Osteoblast (primary cell): ENCODE data around the gene HBA2. TPM values are rescaled to one million over a fixed set of nuclear protein-coding genes. Genes with fewer than 3 reads are reported as not detected.

Source experiments
- DNase-seq: peaks from one replicate; pipeline ENCODE4 v3.0.0; 2011; ENCODE audit warnings: low spot score, mixed read lengths; ENCODE audit not compliant: insufficient read length; ENCODE audit errors: missing footprints
- H2AFZ ChIP-seq: 2 replicates; pipeline ENCODE4 v1.6.0; 2011; ENCODE audit warnings: mild to moderate bottlenecking, low read length
- H3K27ac ChIP-seq: 2 replicates; pipeline ENCODE4 v1.5.1; 2011; ENCODE audit warnings: mild to moderate bottlenecking, low read depth, low read length, moderate library complexity
- H3K27me3 ChIP-seq: 2 replicates; pipeline ENCODE4 v1.6.0; 2012; ENCODE audit warnings: mild to moderate bottlenecking, control low read depth, inconsistent platforms, low read length, moderate library complexity; ENCODE audit not compliant: insufficient read depth
- H3K36me3 ChIP-seq: 2 replicates; pipeline ENCODE4 v1.5.1; 2011; ENCODE audit warnings: mild to moderate bottlenecking, low read length, control low read depth, moderate library complexity; ENCODE audit not compliant: insufficient read depth
- H3K4me1 ChIP-seq: 2 replicates; pipeline ENCODE4 v1.5.1; 2011; ENCODE audit warnings: mild to moderate bottlenecking, low read length, control low read depth, moderate library complexity; ENCODE audit not compliant: insufficient read depth
- H3K4me2 ChIP-seq: 2 replicates; pipeline ENCODE4 v1.6.0; 2011; ENCODE audit warnings: mild to moderate bottlenecking, low read length; ENCODE audit not compliant: insufficient read depth
- H3K4me3 ChIP-seq: fragments of 200-600 bp; sonication (generic); 3 replicates; pipeline ENCODE4 v1.5.1; 2012; ENCODE audit warnings: mild to moderate bottlenecking, low read length, inconsistent platforms; ENCODE audit not compliant: insufficient read depth
- H3K79me2 ChIP-seq: 2 replicates; pipeline ENCODE4 v1.6.0; 2012; ENCODE audit warnings: mild to moderate bottlenecking, low read length, control low read depth, inconsistent platforms; ENCODE audit not compliant: insufficient read depth
- H3K9me3 ChIP-seq: 2 replicates; pipeline ENCODE4 v1.5.1; 2011; ENCODE audit warnings: low read depth, low read length, control low read depth
- H4K20me1 ChIP-seq: 2 replicates; pipeline ENCODE4 v1.6.0; 2012; ENCODE audit warnings: mild to moderate bottlenecking, low read length, control low read depth; ENCODE audit not compliant: insufficient read depth
- CTCF ChIP-seq: IDR thresholded peaks from 2 replicates; pipeline ENCODE4 v1.5.1; 2011; ENCODE audit warnings: mild to moderate bottlenecking, low read depth, low read length, moderate library complexity; ENCODE audit errors: extremely low read depth
- total RNA-seq: library from RNA; depleted of rRNA; stranded (reverse); fragments of >200 nt; gene quantifications from 2 replicates; pipeline ENCODE4 v1.2.3, GENCODE V29; 2012

HBA2 gene
- total RNA-seq, 1 donor: not detected

DNA sequence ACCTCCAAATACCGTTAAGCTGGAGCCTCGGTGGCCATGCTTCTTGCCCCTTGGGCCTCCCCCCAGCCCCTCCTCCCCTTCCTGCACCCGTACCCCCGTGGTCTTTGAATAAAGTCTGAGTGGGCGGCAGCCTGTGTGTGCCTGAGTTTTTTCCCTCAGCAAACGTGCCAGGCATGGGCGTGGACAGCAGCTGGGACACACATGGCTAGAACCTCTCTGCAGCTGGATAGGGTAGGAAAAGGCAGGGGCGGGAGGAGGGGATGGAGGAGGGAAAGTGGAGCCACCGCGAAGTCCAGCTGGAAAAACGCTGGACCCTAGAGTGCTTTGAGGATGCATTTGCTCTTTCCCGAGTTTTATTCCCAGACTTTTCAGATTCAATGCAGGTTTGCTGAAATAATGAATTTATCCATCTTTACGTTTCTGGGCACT is 4.7 kb downstream of the HBA2 start:
- H3K36me3 ChIP-seq: no peaks in the 10 kb centered on the region
- DNase-seq: peak; percentile 91
- no peak overlapping the region for H3K4me3 ChIP-seq

GRCh38 chr16:177981-178667 is 5.4 kb downstream of the HBA2 start:
- peak; percentile 86 for DNase-seq
- Histone ChIP-seq H3K4me3 (no peak overlapping the region), H3K36me3 (no peaks in the 10 kb centered on the region), H3K4me1 (peaks cover 8% of the 10 kb centered on the region), H3K4me2 (no peak overlapping the region), H3K79me2 (no peaks in the 10 kb centered on the region), H3K9me3 (no peaks in the 10 kb centered on the region), H3K27ac (no peak overlapping the region), H3K27me3 (peaks cover 42% of the 10 kb centered on the region), H4K20me1 (peaks cover 7% of the 10 kb centered on the region), H2AFZ (no peak overlapping the region)
- TF ChIP-seq CTCF: no peak

More for the DNA sequence above, 4.7 kb downstream of the HBA2 start:
- H2AFZ ChIP-seq: no peak overlapping the region
- no peaks in the 10 kb centered on the region for H3K79me2 ChIP-seq
- H3K9me3 ChIP-seq: no peaks in the 10 kb centered on the region
- peaks cover 8% of the 10 kb centered on the region for H3K4me1 ChIP-seq
- TF ChIP-seq CTCF: no peak
- no peak overlapping the region for H3K27ac ChIP-seq
- peaks cover 7% of the 10 kb centered on the region for H4K20me1 ChIP-seq
- H3K27me3 ChIP-seq: peaks cover 42% of the 10 kb centered on the region
- H3K4me2 ChIP-seq: no peak overlapping the region

GRCh38 chr16:178668-179015 is 6.0 kb downstream of the HBA2 start:
- peaks cover 42% of the 10 kb centered on the region for H3K27me3 ChIP-seq

More at GRCh38 chr16:178668-179015, 6.0 kb downstream of the HBA2 start:
- Histone ChIP-seq H3K27ac (no peak overlapping the region), H4K20me1 (peaks cover 7% of the 10 kb centered on the region), H3K4me3 (no peak overlapping the region), H3K79me2 (no peaks in the 10 kb centered on the region), H2AFZ (no peak overlapping the region), H3K4me1 (peaks cover 8% of the 10 kb centered on the region), H3K9me3 (no peaks in the 10 kb centered on the region), H3K4me2 (no peak overlapping the region), H3K36me3 (no peaks in the 10 kb centered on the region)
- TF ChIP-seq CTCF: no peak
- no peak for DNase-seq
